ENCODE results near the gene SHC2.

GRCh38 chr19:497869-498510 lies 37.2 kb upstream of the SHC2 start:
- TF ChIP-seq GATA2 (IDR thresholded peaks at IDR 0.05; ENCODE audit: low read depth, low read length) (no peak), GATA3 (IDR thresholded peaks at IDR 0.05; ENCODE audit: low read depth, low read length) (no peak)
